ENCODE measurements around the gene MINK1. TPM values are rescaled to one million over a fixed set of nuclear protein-coding genes. Genes with fewer than 3 reads are reported as not detected.

MINK1 gene
- total RNA-seq, 1 donor from 2014 or later = 63.2 TPM

Other genes with a start within 250 kb of the MINK1 start
- gene SMTNL2, start 248.8 kb upstream of the MINK1 start, total RNA-seq = 0.18 and 0.26 TPM in 2 replicates
- 0.07 TPM in 1 of 2 replicates, not detected in the other for gene ALOX15, start 191.7 kb upstream of the MINK1 start, total RNA-seq
- 51.6 and 52.7 TPM in 2 replicates for gene PELP1, start 129.2 kb upstream of the MINK1 start, total RNA-seq
- gene ARRB2, start 122.7 kb upstream of the MINK1 start, total RNA-seq = 6.3 and 10.3 TPM in 2 replicates
- 8.5 and 9.9 TPM in 2 replicates for gene MED11, start 101.9 kb upstream of the MINK1 start, total RNA-seq
- 0.09 and 0.12 TPM in 2 replicates for gene ZMYND15, start 93.5 kb upstream of the MINK1 start, total RNA-seq
- gene CXCL16, start 93.4 kb upstream of the MINK1 start, total RNA-seq = 2.2 and 3.2 TPM in 2 replicates
- not detected in 2 replicates for gene TM4SF5, start 61.5 kb upstream of the MINK1 start, total RNA-seq
- gene VMO1, start 47.0 kb upstream of the MINK1 start, total RNA-seq = 0.75 TPM in 1 of 2 replicates, not detected in the other
- not detected in 2 replicates for gene GLTPD2, start 44.4 kb upstream of the MINK1 start, total RNA-seq
- 154 and 161 TPM in 2 replicates for gene PSMB6, start 37.2 kb upstream of the MINK1 start, total RNA-seq
- gene PLD2, start 26.2 kb upstream of the MINK1 start, total RNA-seq = 21.4 and 29.3 TPM in 2 replicates
- gene C17orf107, start 66.2 kb downstream of the MINK1 start, total RNA-seq = 2.2 and 3.9 TPM in 2 replicates
- gene CHRNE, start 69.8 kb downstream of the MINK1 start, total RNA-seq = 0.20 and 0.43 TPM in 2 replicates
- 0.09 TPM in 1 of 2 replicates, not detected in the other for gene GP1BA, start 98.9 kb downstream of the MINK1 start, total RNA-seq
- 36.8 and 43.0 TPM in 2 replicates for gene SLC25A11, start 106.7 kb downstream of the MINK1 start, total RNA-seq
- 88.0 and 89.7 TPM in 2 replicates for gene RNF167, start 106.9 kb downstream of the MINK1 start, total RNA-seq
- 1,246 and 1,346 TPM in 2 replicates for gene PFN1, start 115.2 kb downstream of the MINK1 start, total RNA-seq
- gene ENO3, start 117.8 kb downstream of the MINK1 start, total RNA-seq = 12.7 and 20.4 TPM in 2 replicates
- gene SPAG7, start 134.5 kb downstream of the MINK1 start, total RNA-seq = 57.2 and 60.9 TPM in 2 replicates
- gene CAMTA2, start 154.3 kb downstream of the MINK1 start, total RNA-seq = 43.1 and 44.3 TPM in 2 replicates
- gene INCA1, start 164.2 kb downstream of the MINK1 start, total RNA-seq = 0.82 and 1.7 TPM in 2 replicates
- 94.8 and 109 TPM in 2 replicates for gene KIF1C, start 164.6 kb downstream of the MINK1 start, total RNA-seq
- gene SLC52A1, start 202.1 kb downstream of the MINK1 start, total RNA-seq = not detected in 2 replicates
- not detected in 2 replicates for gene ZFP3, start 245.1 kb downstream of the MINK1 start, total RNA-seq